Stimulated activated CD8-positive, alpha-beta memory T cell treated with anti-CD3 and anti-CD28 coated beads, Interleukin-4, amount 100 ng/mL, for 24 hours (primary cell): ENCODE measurements around the gene RAB13.

Experiments
- DNase-seq: peaks from one replicate; pipeline ENCODE4 v3.0.0-alpha.2; 2020; ENCODE audit warnings: low read depth

Gene RAB13

DNA sequence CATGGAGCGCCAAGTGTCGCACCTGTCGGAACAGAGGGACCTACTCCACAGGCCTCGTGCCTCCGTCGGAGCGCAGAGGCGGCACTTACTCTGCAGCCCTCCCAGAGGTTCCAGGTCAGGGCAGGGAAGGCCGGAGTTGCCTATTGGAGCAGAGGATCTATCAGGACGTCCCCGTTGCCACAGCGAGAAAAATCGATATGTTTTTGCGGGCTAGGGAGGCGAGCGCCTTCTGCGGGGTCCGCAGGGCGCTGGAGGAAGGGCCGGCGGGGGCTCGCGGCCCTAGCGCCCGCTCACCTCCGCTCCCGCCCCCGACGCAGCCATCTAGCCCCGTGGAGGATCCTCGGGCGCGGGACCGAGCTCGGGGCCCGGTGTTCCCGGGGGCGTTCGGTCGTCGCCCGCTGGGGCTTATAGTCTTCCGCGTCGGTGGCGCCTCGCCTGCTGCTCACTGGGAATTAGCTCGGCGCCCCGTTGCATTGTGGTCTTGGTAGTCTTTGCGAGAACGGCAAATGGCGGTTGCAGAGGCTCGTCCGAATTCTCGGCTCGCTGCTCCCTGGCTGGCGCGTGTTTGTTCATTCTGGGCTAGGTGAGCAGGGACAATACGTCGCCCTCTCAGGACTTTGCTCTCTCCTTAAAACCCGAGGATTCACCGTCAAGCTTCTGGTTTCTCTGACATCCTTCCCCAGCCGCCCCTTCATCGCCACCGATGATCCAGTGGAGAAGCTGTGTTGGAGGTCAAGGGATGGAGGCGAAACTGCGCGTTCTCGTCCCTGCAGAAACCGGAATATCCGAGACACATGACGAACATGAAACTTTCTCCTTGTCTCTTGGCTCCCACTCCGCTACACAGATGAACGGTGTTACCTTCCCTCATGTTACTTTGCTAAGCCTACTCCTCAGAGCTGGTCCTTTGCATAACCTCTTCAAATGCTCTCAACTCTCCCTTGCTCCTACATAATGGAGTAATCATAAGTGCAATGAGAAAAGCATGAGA lies 8.6 kb downstream of the RAB13 start, which contains the start of gene JTB:
TSS of gene JTB (minus strand) at position 425 of the 991 bp plus-strand sequence. CDS start at position 3, 422 bp downstream.
- peak; percentile 82 for DNase-seq

DNA sequence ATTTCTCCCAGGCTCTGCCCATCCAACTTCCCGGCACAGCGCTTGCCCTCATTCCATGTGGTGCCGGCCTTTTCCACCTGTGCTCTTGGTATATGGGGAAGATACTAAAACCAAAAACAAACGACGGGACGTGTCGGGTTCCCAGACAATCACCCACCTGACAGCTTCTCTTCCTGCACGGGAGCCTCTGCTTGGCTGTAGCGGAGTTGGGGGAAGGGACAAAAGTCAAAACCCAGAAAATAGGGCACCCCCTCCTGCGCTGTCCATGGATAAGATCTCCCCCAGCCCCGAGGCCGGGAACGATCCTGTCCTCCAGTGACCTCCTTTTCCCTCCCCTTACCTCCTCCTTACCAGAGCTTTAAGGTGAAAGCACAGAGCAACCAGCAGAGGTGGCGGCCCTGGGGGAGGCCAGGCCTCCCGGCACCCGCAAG lies 9.3 kb downstream of the RAB13 start:
- no peak for DNase-seq

DNA sequence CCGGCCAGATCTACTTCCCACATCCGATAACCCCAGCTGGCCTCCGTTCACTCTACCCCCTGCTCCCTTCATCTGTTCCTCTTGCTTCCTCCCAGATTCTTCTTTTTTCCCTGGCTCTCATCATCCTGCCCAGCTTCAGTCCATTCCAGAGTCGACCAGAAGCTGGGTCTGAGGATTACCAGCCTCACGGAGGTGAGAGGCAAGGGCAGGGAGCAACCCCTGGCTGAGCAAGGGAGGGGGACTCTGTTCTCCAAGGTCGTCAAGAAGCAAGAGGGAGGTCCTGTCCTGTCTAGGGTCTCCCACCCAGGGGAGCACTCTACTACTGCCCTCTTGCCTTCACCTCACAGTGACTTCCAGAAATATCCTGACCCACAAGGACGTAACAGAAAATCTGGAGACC lies 12.6 kb downstream of the RAB13 start:
- no peak for DNase-seq

GRCh38 chr1:153973071-153973470 lies 13.1 kb downstream of the RAB13 start:
- no peak for DNase-seq

- no peak for DNase-seq
These were observed 15.8 kb downstream of the RAB13 start for GRCh38 chr1:153970346-153970745.

GRCh38 chr1:153968972-153969371 lies 17.2 kb downstream of the RAB13 start:
- DNase-seq = no peak

DNA sequence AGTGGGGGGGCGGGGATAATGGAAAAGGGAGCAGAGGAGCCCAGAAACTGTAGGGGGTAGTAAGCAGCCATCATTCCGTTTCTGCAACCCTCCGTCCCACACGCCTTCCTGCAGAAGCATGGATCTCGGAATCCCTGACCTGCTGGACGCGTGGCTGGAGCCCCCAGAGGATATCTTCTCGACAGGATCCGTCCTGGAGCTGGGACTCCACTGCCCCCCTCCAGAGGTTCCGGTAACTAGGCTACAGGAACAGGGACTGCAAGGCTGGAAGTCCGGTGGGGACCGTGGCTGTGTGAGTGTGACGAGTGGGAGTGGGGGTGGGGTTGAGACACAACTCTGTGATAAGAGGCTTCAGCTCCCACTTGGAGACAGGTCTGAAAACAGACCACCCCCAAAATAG lies 17.7 kb downstream of the RAB13 start:
- DNase-seq = no peak

DNA sequence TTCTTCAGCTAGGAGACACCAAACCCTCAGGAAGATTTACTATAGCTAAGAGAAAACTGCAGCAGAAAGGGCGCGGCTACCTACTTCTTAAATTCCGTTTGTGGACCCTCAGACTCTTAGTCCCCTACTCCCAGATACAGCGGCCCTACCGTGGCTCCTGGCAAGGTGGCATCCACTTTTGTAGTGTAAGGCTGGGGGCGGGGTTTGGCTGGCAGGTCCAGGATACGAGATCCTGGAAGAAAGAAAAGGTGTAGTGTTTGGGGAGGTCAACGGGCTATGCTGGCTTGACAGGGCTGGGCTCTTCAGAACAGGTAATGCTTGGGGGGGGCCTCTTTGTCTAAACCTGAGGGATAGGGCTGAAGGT lies 18.2 kb downstream of the RAB13 start:
- DNase-seq = no peak

DNA sequence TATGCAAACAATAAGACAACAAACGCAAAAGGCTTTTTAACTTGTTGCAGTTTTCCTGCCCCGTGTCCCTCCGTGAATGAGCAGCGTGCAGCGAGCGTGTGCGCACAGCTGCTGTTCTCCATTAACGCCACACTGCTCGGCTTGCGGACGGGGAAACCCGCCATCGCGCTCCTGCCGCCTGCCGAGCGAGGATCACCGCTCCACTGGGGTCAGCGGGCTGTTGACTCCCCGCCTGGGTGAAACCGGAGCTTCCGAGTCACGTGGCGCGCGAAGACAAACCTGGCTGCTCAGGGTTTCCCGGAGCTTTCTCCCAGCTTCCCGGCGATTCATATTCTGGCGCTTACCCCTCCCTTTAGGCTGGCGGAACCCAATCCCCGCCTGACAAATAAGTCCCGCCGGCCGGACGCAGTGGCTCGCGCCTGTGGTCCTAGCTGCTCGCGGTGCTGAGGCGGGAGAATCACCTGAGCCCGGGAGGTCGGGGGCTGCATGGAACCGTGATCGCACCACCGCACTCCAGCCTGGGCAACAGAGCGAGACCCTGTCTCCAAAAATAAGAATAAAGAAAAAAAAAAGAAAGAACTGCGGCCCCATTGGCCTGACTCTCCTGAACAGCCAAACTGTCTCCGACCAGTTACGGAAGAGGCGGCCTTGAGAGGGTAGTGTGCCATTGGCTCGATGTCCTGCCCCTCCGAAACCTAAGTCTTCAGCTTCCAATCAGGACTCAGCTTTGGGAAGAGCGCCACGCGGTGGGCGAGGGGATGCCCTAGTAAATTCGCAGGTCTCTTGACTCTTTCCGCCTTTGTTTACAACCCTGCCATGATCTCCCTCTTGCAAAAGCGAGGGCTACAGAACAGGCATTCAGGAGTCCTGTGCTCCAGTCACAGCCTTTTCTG lies 18.8 kb downstream of the RAB13 start, which contains the start of gene CREB3L4:
TSS of gene CREB3L4 (plus strand) at position 796 of the 893 bp plus-strand sequence. CDS start 624 bp downstream, outside the sequence.
- DNase-seq = peak; percentile 70

DNA sequence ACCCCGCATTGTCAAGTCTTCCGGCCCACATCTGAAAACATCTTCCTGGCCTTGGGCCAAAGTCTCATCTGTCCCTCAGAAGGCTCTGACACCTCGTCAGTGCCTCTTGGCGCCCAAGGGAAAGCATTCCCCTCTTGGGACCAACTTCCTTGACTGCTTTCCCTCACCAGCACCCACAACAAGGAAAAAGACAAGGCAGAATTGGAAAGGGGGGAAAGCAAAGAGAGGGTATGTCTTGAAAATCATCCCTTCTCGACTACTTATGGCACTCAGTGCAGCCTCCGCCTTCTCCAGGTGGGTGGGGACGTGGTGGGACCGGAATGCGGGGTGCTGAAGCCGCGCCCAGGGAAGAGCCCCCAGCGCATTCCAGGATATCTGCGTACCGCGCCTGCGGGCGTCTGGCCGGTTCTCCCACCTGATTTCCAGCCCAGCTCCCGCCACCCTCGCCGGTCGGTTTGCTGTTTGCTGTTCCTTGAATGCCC lies 22.2 kb downstream of the RAB13 start:
- no peak for DNase-seq

GRCh38 chr1:153963030-153963849 lies 22.9 kb downstream of the RAB13 start, which contains the start of gene SLC39A1:
SLC39A1 (minus strand) TSS chr1:153963537; CDS start chr1:153962715, 822 bp downstream.
- peak; percentile 90 for DNase-seq

GRCh38 chr1:153962088-153963029 lies 23.8 kb downstream of the RAB13 start:
- no peak for DNase-seq

DNA sequence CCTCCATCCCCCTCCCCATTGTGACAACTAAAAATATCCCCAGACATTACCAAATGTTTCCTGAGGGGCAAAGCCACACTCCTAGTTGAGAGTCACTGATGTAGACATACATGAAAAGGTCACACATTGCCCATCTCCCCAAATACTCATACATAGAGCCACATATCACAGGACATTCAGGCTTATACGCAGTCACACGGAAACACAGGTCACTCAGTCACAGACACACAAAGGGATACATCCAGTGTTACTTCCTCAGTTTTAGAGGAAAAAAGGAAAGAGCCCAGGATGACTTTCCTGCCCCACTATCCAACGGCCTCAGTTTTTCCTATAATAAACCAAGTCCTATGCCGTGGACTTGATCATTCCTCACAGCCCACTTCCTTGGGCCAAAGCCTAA lies 24.7 kb downstream of the RAB13 start:
- no peak for DNase-seq

DNA sequence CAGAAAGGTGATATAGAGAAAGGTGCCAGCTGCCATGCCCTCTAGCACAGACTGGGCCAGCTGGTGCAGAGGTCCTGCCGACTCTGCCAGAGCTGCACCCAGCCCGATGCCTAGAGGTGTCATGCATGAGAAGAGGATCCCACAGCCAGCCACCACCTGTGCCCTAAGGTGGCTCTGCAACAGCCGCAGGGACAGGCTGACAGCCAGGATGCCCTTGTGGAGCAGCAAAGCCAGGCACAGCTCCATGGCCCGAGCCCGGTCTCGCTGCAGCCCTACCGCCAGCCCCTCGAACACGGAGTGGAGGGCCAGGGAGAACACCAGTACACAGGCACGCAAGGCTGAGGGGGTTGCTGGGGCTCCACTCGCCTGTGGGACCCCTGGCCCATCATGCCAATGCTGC lies 25.9 kb downstream of the RAB13 start:
- DNase-seq = no peak

DNA sequence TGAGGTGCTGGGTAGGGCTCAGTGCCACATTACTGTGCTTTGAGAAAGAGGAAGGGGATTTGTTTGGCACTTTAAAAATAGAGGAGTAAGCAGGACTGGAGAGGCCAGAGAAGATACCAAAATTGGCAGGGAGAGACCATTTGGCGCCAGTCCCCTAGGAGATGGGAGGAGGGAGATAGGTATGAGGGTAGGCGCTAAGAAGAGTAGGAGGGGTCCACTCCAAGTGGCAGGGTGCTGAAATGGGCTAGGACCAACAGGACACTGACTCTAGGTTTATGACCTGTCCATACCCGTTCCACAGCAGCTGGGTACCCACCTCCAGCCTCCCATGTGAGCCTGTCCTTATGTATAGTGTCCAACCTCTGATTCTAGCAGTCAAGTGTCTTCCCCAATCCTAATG lies 26.7 kb downstream of the RAB13 start:
- no peak for DNase-seq

GRCh38 chr1:153958961-153959260 lies 27.2 kb downstream of the RAB13 start:
- DNase-seq = no peak

DNA sequence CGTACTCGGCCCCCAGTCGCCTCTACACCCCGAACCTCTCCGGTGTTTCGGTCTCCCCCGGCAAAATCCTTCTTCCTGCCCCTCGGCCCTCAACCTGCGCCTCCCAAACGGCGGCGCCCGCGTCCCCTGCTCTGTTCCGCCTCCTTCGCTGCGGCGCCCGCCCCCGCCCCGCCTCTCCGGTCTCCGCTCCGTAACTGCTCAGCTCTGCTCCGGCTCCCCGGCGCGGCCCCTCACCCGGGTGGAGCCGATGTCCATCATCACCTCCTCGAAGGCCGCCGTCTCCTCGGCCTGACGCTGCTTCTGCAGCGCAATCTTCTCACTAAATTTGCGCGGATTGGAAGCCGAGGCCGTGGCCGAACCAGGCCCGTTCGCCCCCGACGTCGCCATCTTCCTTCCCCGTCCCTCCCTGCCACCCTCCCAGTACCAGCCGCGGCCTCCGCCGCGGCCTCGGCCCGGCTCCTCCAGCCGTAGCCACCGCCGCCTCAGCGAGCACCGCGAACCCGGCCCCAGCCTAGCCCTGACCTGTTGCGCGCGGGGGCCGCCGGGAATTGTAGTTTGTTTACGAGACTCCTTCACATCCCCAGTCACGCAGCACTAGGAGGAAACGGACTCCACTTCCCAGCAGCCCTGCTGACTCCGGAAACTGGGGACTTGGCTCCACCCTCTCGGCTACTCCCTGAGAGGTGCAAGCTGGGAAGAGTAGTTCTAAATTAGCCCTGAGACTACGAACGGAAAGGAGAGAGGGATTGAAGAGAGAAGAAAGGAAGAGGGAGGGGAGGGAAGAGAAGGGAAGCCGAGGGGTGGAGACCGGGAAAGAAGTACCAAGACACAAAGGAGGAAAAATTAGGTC lies 27.8 kb downstream of the RAB13 start, which contains the start of gene CRTC2:
TSS of gene CRTC2 (minus strand) at position 502 of the 850 bp plus-strand sequence. CDS start at position 387, 115 bp downstream.
- DNase-seq = peak; percentile 95

GRCh38 chr1:153957744-153958110 lies 28.4 kb downstream of the RAB13 start:
- no peak for DNase-seq

DNA sequence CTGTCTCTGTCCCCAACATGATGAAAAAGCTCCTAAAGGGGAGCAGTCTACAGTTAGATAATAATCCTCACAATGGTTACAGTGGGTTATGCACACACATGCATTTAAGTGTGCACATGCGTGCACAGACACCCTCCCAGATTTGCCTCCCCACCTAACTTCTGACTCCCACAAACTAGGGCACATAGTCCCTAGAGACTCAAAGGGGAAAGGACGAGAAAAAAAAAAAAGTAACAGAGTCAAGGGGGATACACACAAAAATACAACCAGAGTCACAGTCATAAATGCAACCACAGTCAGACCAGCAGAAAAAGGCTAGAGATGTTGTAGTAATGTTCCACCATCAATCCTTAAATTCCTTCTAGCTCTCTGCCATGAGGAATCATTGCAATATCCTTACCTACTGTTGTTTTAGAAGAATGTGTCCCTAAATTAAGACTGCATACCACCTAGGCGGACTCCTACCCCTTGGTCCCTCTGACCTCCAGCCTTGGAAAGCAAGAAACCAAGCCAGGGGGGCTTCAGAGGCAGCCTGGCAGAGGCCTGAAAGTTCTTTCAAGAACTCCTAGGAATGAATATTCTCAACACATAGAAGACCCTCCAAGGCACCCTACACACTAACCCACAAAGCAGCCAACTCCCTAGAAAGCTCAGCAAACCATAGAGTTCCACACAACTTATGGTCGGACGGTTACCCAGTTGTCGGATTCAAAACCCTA lies 29.0 kb downstream of the RAB13 start:
- no peak for DNase-seq
